NCI-H187 treated with DMSO at 0.1 percent for 48 hours (cell line): Measurements from ENCODE around the gene HNRNPA2B1.
"Not testable (repeated sequence)": the region's sequence is repeated elsewhere in the genome, so short reads cannot be mapped to it uniquely, and the experiment has no call there.

Experiments
- DNase-seq: peaks from one replicate; lab custom pipeline; 2025; lab: John Stamatoyannopoulos, UW

HNRNPA2B1 gene

GRCh38 chr7:26198133-26198780, 2.3 kb downstream of the HNRNPA2B1 start:
- no peak for DNase-seq

- no peak for DNase-seq
Measured at GRCh38 chr7:26197153-26198115, 3.1 kb downstream of the HNRNPA2B1 start.

DNA sequence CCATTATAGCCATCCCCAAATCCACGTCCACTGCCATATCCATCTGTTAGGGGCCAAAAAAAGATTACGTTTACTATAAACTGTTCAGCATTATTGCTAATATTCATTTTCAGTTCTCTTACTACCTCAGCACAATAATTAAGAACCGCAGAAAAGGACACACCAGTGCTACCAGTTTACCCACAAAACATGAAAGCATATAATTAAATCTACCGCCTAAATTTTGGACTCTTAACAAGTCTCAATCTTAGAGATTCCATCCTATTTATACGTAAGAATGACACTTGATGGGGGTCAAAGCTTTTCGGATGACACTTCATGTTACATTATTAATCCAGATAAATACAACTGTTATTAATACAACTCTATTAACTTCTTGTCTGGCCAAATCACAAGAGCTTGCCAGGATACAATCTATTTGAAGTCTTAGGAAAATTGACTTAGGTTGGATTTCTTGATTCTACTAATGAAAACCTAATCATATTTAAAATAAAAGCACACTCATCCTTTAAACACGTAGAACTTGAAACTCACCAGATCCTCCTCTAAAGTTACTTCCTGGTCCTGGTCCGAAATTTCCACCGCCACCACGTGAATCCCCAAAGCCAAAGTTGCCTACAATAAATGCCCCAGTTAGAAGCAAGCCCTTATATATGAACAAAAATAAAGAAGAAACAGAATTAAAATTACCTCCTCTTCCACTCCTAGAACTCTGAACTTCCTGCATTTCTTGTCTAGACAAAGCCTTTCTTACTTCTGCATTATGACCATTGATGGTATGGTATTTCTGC, 4.5 kb downstream of the HNRNPA2B1 start:
- no peak for DNase-seq

DNA sequence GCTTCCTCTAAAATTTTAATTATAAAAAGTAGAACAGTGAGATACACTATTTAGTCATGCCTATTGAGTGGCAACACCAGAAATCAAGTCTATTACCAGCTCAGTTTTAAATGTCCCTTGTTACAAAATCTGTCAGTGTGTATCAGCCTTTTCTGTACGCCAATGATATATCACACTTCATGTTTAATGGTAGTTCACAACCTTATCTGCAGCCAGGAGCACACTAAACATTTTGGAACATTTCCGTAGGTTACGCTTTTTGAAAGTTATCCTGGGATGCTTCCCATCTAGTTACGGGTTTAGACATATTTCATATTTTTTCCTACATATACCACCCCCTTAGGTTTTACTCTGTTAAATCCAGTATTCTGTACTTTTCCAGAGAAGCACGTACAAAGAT, 5.4 kb downstream of the HNRNPA2B1 start:
- DNase-seq: no peak

GRCh38 chr7:26194764-26195163, 5.8 kb downstream of the HNRNPA2B1 start:
- DNase-seq: not testable (repeated sequence)

GRCh38 chr7:26193432-26194207, 6.9 kb downstream of the HNRNPA2B1 start:
- DNase-seq: no peak

GRCh38 chr7:26192485-26193087, 8.0 kb downstream of the HNRNPA2B1 start:
- DNase-seq: no peak

GRCh38 chr7:26191974-26192479, 8.5 kb downstream of the HNRNPA2B1 start:
- DNase-seq: no peak

DNA sequence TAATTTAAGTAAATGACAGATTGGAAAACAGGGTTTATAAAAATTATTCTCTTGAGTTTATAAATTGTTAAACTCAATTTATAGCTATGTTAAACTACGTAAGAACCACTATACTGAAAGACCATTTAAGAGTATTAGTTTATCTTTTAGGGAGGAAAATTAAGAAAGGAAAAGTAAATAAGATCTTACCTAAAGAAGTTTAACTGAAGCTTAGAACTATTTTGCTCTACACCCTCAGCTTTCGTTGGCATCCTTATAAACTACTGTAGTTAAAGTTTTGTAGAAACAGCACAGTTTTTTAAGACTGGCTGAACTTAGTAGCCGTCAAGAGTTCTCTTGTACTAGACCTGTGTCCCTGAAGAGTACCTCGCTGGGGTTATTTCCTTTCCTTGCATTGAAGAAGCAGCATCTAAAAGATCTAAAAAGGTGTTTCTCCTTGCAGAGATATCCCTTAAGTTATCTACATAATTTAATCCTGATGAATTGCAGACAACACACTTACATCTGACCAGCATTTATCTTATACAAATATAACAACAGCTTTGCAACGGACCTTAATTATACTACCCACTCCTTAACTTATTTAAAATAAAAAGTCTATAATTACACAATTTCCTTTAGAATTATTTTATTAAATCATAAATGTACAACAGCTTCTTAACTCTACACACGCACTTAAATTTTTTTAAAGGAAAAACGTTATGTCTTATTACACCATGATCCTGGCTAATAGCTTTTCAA, 9.1 kb downstream of the HNRNPA2B1 start:
- DNase-seq: no peak

- DNase-seq: no peak
Measured at GRCh38 chr7:26190417-26190869, 10.1 kb downstream of the HNRNPA2B1 start.

DNA sequence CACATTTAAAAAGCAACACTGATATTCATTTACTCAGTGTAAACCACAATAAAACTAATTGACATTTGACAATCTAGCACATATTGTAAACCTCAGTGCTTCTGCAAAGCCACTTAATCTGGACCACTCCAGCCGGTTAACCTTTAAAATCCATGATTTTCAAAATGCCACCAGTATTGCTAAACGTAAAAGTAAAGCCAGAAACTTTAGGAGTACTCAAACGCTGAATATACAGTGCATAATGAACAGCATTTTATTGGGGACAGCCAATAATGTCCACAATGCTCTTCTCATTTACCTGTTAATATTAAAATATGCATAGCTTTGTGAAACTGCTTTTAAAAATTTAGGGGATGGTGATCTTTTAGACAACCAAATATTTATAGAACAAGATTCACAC, 10.8 kb downstream of the HNRNPA2B1 start:
- no peak for DNase-seq

- no peak for DNase-seq
Measured at GRCh38 chr7:26188957-26189541, 11.5 kb downstream of the HNRNPA2B1 start.

DNA sequence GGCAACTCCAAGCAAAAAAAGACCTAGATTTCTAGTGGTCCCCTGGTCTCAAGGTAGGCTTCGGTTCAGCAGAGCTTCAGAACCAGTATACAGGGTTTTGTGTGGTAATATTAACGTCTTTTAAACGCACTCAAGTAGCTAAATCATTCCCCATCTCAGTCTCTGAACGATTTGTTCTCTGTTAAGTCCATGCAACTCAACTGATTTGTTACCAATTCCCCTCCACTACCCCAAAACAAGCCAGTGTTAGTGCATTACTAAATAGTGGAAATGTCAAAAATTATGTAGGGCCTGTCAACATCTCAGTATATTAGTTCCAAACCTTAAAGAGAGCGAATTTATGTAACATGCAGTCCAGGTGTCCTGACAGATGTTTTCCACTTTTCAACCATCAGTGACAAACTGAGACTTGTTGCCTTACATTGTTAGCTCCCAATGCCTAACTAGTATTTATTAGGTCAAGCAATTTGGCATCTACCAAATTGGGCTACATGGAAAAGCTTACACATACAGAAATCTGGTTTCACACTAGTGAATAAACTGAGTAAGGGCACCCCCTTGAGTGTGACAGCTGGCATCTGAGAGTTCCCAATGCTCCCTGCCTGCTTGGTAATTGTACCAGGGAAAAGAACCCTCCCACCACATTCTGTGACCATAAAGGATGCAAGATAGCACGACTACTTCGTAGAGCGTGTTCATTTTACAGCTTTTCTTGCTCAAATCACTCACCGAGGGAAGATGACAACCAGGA, 12.2 kb downstream of the HNRNPA2B1 start:
- no peak for DNase-seq

DNA sequence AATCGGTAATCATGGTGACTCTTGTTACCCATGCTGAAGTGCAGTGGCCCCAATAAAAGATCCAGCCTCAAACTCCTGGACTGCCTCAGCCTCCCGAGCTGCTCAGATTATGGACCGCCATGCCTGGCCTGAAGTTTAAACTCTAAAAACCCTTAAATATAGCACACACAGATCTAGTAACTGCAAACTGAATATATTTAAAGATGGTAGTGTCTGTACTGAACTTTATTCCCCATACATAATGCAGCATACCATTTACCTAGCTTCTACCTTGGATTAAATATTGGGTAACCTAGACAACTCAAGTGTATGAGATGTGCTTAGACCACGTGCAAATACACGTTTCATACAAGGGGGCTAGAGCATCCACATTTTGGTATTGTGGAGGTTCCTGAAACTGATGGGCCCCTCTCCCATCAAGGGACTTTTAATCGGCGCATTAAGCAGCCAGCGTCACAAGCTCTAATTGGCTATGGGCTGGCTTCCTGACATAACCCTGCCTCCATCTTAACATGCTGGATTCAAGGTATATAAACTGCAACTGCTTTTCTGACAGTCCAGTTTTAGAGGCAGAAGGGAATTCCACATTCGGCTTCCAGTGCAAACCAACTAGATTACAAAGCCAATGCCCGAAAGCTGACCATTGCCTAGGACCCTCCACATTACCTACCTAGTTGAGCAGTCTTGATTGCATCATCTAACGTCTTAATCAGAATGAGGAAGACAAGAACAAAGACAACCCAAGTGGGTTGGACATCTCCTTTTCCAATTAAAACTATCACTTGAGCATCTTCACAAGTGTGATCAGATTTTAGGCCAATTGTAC, 13.0 kb downstream of the HNRNPA2B1 start:
- no peak for DNase-seq

DNA sequence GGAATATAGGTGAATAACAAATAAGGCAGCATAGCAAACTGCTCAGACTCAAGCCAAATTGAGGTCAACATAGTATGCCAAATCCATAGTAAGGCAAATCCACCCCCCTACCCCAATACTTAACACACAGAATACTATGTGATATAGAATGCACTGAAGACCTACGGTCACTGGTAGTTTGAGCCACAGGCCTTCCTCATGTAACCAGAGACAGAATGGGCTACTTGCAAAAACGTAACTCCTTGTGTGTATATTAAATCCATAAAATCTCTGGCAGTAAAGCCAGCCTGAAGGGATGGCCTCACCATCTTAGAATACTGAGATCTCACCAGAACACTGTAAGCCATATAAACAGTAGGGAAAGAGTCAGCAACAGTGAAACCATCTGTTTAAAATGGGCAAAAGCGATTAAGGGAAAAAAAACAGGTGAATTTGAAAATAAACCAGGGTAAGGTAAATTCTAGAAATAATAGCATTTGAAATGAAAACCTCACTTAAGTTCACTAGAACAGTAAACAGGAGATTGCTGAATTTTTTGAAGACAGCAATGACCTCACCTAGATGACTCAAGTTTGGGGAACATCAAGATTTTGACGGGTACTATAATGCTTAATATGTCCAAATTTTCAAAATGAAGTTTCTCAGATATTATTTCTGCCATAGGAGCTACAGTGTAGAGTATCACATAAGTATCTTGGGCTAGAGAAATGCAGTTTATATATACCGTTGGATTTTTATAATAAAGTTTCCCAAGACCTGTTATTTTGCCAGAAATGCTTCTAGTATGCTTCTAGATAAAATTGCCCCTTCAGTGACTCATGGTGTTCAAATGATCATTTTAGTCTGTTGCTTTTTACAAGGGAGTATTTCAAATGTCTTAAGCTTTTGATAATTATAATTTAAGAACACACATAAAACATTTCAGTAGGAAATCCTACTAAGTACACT, 13.9 kb downstream of the HNRNPA2B1 start:
- DNase-seq: no peak

GRCh38 chr7:26185844-26186180, 14.7 kb downstream of the HNRNPA2B1 start:
- DNase-seq: no peak
